ENCODE results near the gene NT5DC3.

DNA sequence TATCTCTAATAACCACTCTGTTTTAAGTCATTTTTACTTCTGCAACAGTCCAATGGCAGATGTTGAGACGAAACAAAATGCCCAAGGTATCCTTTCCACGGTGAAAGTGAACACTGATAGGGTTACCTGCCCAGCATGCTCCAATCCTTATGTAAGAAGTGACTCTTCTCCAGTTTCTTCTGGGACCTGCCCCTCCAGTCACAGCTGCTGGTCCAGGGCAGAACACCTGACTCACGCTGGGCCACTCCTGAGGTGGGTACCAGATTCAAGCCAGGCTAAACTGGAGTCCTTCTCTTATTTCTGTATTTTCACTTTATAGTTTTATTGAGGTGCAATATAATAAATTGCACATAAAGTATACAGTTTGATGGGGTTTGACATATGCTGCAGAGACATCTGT is 16.7 kb downstream of the NT5DC3 start:
- TF ChIP-seq CTCF (conservative IDR thresholded peaks at IDR 0.05 in 1 of 2, IDR thresholded peaks at IDR 0.05 in 1 of 2; ENCODE audit: extremely low read depth in 1 of 2, insufficient read depth in 1 of 2, low read depth in 1 of 2, low read length in 2 of 2) (no peak), EZH2 (IDR thresholded peaks at IDR 0.05; ENCODE audit: borderline replicate concordance, low read length) (no peak)

Data from mammary epithelial cell (primary cell).